GM18526 (cell line): ENCODE results near the gene ABTB2.

Source experiments
- POLR2A ChIP-seq: IDR thresholded peaks from 3 replicates; pipeline ENCODE4 v1.6.1; 2011; ENCODE audit not compliant: insufficient read length; ENCODE audit errors: extremely low read depth

Gene ABTB2

DNA sequence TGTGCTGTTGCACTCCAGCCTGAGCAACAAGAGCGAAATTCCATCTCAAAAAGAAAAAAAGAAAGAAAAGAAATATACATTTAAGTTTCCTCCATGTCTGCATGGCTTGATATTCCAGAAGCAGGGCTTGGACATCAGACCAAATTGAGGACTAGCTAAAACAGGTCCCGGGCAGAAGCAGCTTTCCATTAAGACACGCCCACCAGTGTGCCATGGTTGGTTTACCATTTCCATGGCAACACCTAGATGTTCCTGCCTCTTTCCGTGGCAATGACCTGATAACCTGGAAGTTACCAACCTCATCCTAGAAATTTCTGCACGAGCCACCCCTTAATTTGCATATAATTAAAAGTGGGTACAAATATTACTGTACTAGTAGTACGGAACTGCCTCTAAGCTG, 141.1 kb downstream of the ABTB2 start:
- TF ChIP-seq POLR2A: no peak

DNA sequence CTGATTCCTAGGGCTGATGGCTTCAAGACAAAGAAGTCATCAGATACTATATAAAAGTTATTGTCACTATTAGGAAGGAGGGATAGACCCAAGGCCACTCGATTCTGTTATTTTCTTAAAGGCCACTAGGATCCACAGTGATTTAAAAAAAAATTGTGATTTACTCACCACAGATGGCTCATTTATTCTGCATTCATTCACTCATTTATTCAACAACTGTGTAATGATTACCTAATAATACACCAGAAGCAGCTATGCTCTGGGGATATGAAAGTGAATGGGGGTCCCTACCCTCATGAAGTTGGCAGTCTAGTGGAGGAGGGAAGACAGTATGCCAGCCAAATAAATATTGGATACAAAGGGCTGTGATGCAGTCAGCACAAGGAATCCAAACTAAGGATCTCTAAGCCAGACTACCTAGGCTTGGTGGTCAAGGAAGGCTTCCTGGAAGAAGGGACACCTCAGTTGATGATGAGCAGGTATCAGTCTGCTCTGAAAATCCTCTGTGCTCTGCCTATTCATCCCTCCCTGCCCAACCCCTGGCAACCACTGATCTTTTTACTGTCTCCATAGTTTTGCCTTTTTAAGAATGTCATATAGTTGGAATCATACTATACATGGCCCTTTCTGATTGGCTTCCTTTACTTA, 141.9 kb downstream of the ABTB2 start:
- TF ChIP-seq POLR2A: no peak

DNA sequence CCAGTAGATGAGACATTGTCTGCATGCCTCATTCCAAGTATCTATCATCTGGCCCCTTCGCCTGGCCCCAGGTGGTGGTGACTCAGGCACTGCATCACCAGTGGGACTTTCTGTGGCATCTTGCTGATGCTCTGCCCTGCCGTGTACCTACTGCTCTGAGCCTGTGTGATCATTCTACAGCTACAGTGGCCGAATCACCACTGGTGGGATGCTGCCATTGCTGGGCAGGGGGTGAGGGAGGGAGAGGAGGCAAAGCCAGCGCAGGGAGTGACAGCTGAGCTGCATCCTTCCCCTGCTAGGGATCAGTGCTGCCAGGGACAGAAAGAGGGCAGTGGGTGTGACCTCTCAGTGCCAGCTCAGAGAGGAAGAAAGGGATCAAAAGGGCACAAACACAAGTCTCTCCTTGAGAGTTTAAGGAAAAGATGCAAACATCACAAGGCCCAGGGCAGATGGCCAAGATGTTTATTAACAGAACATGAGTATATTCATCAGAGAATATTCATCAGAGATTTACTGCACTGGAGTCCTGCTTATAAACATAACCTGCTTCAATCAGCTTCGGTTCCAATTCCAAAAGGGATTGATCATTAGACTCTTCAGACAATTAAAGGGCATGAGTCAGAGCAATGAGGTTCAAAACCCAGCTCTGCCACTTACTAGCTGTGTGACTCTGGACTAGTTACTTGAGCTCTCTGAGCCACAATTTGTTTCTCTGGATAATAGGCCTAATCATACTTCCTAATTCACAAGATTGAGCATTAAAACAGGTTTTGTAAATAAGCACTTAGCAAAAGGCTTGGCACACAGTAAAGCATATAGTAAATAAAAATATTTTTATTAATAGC, 142.6 kb downstream of the ABTB2 start:
- TF ChIP-seq POLR2A: no peak

DNA sequence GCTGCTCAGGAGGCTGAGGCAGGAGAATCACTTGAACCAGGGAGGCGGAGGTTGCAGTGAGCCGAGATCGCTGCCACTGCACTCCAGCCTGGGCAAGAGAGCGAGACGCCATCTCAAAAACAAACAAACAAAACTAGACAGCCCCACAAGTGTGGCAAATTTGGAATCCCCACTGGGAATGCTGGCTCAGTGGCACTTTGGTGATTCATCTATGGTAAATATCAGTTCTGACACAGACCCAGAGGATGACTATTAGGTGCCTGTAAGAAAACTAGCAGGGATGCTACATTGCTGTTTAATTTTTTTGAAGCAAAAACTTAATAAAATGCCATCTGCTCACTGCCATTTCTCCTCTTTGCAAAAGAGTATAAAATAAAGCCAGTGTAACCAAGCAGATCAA, 144.4 kb downstream of the ABTB2 start:
- no peak for TF ChIP-seq POLR2A

DNA sequence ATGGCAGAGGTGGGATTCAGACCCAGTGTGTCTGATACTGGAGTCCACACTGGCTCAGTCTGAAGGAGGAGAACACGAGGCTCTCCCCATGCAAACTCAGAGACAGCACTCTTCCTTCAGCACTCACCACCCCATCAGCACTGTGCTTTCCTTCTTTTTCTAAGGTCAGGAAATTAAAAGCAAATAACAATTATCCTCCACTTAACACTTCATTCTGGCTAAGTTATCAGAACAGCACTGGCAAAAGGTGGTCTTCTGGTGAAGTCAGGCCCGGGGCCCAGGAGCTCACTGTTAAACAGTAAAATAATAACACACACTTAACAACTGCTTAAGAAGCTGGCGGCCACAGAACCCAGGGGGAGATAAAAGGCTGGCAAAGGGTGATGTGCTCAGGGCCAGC, 145.2 kb downstream of the ABTB2 start:
- TF ChIP-seq POLR2A: no peak

DNA sequence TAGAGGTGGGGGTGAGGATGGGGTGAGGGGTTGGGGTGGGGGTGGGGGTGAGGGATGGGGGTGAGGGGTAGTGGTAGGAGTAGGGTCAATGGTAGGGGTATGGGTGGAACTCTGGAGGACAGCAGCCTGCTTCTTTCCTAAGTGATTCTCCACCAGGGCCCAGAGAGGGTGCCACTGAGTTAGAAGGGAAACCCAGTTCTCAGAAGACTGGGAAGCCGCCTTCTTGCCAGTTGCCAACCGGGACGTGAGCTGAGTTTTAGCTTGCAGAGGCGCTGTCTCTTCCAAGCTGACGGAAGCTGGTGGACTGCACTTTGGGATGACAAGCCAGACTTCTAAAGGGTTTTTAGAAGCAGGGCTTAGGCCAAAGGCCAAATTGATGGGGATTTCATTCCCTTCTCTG, 148.0 kb downstream of the ABTB2 start:
- no peak for TF ChIP-seq POLR2A

DNA sequence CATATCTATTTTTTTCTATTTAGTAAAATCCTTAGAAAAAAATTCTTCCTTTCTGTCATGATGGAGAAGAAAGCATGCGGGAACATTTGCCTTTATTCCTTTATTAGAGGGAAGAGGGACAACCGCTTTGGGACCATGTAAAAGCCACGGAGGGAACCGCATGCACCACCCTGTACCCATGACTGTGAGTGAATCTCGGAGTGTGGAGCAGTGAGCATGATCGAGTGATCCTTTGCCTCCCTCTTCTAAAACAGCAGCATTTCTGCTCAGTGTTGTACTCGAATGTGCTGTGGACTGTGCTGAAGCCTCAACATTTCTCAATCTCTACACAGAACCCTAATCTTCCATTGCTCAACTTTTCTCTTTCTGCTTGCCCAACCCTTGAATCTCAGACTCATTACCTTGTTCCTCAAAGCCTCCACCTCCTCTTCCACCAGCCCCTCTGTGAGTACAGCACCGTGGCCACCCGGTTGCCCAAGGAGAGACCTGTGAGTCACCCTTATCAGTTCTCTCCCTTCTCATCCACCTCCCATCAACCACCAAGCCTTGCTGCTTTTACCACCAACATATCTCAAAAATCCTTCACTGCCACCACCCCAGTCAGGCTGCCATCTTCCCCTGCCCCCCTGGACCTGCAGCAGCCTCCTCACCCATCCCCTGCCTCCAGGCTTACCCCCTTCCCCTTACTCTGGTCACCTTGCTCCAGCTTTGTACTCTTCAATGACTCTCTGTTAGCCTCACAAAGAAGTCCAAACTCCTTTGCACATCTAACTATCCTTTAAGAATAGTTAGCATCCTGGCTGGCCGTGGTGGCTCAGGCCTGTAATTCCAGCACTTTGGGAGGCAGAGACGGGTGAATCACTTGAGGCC, 149.3 kb downstream of the ABTB2 start:
- no peak for TF ChIP-seq POLR2A

DNA sequence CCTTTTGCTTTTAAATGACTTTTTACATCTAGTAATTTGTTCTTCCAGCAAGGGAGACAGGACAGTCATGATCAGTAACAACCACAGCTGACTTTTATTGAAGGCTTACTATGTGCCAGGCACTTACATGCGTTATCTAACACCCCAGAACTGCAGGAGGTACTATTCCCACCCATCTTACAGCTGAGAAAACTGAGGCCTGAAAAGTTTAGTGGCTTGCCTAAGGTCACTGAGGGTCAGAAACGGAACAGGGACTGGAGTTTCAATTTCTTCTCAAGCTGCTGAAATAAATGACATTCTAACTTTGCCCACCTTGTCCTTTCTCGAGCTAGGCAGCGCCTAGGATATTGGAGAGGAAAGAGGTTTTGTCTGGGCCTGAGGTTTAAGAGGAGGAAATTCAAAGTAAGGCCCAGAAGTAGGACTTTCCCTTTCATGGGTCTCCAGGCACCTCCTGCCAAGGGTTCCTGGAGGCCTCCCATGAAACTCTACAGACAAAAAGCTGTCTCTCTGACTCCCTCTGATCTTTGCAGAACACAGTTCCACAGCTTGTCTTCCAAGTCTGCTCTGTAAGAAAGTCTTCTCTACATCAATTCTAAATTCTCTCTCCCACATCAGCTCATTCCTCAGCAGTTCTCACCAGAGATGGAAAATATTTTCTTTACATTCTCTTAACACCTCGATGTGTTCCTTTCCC, 150.2 kb downstream of the ABTB2 start:
- TF ChIP-seq POLR2A: no peak

DNA sequence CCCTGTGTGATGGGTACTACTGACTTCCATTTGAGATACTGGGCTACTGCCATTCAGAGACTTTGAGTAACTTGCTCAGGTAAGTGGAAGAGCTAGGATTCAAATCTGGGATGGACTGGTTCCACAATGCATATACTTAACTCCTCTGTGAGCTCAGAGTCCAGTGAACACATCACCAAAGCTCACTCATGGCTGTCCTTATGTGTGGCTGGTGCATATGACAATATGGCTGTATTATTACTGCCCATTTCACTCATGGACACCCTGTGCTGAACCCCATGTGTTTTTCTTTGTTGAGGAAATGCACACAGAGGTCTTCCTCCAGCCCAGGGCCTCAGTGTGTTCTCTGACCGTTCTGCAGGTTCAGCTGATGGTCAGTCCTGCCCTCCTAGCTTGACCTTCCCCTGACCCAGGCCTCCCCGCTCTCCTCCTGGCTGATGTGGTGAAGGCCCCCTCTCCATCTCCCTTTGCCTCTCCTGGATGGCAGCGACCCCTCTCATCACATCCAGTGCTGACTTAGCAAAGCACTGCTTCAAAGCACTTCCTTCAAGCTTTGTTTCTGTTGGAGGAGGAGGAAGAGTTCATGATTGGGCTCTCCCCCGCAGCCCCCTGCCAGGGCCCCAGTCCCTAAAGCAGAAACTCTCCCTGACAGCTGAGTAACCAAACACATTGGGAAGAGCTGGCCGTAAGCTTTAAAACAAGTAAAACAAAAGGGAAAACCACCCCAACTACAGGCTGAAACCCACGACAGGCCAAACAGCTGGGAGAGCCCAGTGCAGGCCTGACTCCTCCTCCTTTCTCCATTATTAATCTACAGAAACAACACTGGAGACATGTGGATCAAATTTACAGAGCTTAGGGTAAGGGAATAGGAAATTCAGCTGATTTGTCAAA, 151.2 kb downstream of the ABTB2 start:
- no peak for TF ChIP-seq POLR2A

DNA sequence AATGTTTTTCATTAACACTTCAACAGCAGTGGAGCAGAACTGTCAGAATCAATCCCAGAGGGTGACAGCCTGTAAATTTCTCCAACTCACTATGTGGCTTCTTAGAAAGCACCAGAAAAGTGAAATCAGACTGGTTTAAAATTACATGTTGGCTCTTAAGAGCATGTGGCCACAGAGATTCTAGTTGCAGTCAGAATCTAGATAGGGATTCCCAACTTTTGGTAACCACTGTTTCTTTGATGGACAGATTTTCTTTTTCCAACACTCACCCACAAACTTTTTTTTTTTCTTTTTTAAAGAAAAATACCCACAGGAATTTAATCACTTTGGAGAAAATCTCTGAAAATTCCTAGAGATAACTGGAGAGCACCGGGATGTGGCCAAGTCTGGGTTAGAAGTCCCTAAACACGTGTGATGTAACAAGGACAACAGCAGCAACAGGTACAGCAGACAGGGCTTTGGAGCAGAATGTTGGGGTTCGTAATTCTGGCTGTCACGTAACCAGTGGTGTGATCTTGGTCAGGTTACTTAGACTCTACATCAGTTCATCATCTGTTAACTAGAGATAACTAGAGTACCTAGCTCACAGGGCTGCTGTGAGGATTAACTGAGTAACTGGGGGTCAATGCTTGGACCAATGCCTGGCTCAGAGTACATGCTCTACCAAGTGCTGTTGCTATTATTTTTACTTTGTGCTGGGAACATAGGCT, 152.3 kb downstream of the ABTB2 start:
- TF ChIP-seq POLR2A: no peak

DNA sequence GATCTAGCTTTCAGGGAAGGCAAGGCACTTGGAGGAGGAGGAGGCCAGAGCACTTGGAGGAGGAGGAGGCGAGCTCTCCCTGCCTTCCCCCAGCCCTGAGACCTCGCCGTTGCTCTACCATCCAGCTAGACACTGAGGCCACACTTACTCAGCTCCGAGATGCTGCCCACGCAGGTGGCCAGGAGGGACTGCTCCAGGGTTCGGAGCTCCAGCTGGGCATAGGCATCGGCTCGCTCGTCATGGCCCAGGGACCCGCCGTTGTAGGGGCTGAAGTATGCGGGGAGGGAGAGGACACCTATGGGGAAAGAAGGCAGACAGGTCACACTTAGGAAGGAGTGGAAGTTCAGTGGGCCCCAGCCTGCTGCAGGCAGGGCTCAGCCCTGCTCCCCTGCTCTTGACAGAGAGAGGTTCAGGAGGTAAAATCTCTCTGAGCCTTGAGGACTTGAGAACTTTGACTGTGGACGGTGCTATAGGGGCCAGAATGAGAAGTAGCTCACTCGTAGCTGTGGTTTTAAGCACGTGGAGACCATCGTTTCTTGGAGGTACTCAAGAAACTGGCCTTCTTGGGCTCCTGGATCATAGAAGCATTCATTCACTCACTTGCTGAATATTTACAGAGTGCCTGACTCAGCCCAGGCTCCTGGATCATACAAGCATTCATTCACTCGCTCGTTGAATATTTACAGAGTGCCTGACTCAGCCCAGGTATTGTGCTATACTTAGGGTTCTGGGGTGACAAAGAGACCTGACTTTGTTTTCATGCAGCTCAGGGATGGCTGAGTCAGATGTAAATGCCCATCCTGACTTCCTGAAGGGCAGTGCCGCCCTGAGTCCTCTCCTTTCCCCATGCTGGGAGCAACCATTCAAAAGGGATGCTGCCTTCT, 153.2 kb downstream of the ABTB2 start:
- no peak for TF ChIP-seq POLR2A

DNA sequence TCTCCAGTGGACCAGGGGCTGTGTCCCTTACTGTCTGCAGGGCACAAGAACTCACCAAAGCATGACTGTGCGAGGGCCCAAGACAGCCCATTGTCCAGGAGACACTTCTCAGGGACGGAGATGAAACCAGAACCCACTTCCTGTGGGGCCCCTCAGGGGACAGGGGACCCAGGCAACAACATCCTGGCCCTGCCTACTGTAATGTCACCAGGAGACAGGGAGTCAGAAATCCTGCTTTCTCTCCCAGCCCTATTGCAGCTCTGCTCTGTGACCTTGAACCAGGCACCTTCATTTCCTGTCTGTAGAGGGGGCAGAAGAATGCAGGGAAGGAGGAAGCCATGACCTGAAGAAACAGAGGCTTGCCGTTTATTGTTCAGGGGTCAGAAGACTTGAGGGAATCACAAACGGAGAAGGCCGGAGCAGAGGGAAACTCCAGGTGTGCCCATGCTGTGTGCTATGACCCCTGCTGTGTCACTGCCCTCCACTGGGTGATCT, 154.4 kb downstream of the ABTB2 start:
- no peak for TF ChIP-seq POLR2A

DNA sequence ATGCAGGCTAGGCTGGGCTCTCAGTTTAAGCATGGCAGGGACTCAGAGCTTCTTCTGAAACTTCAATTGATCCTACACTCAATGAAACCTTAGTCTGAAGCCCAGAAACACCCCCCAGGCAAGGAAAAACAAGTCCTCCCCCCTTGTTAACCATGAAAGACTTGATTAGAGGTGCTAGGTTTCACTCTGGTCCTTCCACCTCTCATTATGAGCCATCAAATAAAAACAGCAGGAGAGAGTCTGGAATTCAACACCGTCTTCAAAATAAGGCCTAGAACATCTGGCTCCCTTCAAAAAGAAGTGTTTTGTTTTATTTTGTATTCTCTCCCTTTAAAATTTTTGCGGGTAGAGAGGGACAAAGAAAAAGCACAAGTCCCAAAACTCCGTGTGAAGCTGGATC, 156.7 kb downstream of the ABTB2 start:
- TF ChIP-seq POLR2A: no peak

DNA sequence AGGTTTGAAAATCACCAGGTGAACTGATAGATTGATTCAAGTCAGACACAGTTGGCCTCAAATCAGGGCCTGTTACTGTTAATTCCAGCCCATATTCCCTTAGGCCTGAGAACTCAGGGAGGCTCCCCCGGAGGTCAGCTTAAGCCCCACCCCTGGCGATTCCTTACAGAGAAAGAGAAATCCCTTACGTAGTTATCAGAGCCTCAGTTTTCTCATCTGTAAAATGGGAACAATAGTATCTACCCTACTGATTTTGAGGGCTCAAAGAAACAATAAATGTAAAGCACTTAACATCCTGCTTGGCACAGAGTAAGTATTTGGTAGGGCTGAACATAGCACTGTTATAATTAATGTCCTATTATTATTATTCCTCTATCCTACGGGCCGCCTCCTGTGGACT, 158.3 kb downstream of the ABTB2 start:
- no peak for TF ChIP-seq POLR2A
